Suprapubic skin (tissue), 3 donors: Measurements from ENCODE around the gene CCL2.

Experiments used
- CTCF ChIP-seq, 2 donors: fragments of 200-600 bp in 1 of 2; fragments of 450-650 bp in 1 of 2; sonication (generic) in 1 of 2; IDR thresholded peaks; one replicate each; pipeline ENCODE4 v1.5.1; 2016 to 2019; ENCODE audit warnings: antibody characterized with exemption in 2 of 2, mild to moderate bottlenecking in 1 of 2, moderate library complexity in 1 of 2
- EP300 ChIP-seq: sonication (generic); formaldehyde crosslinking; IDR thresholded peaks from one replicate; pipeline ENCODE4 v1.6.1; 2017; ENCODE audit warnings: antibody characterized with exemption

GRCh38 chr17:34249061-34249460 lies 6.0 kb upstream of the CCL2 start:
- TF ChIP-seq EP300 (no peak), CTCF (IDR thresholded peaks at IDR 0.05) (no peak)
